ENCODE data around the gene CES2.

DNA sequence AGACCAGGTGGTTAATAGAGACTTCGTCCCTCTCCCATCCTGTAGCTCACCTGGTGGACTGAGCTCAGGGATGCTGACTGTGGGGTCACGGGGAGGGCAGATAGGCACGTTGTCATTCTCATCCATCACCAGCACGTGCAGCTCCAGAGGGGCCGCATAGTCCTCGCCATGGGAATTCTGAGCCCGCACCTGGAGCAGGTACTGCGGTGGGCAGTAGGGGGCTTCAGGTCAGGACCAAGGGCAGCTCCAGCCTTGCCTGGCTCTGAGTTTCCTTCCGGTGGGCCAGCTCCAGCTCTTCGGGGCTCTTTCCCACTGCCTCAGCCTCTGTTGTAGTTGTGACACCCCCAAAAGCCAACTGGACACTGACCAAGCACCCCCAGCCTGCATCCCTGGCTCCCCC is 22.2 kb upstream of the CES2 start:
- TF ChIP-seq, protein P1, sequence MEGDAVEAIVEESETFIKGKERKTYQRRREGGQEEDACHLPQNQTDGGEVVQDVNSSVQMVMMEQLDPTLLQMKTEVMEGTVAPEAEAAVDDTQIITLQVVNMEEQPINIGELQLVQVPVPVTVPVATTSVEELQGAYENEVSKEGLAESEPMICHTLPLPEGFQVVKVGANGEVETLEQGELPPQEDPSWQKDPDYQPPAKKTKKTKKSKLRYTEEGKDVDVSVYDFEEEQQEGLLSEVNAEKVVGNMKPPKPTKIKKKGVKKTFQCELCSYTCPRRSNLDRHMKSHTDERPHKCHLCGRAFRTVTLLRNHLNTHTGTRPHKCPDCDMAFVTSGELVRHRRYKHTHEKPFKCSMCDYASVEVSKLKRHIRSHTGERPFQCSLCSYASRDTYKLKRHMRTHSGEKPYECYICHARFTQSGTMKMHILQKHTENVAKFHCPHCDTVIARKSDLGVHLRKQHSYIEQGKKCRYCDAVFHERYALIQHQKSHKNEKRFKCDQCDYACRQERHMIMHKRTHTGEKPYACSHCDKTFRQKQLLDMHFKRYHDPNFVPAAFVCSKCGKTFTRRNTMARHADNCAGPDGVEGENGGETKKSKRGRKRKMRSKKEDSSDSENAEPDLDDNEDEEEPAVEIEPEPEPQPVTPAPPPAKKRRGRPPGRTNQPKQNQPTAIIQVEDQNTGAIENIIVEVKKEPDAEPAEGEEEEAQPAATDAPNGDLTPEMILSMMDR (IDR thresholded peaks at IDR 0.05) = no peak
- no peak for TF ChIP-seq POLR2A (IDR thresholded peaks at IDR 0.05)
